K562 (cell line): Measurements from ENCODE around the gene TNNI2. TPM values are rescaled to one million over a fixed set of nuclear protein-coding genes. Genes with fewer than 3 reads are reported as not detected.

Experiments
- ADNP ChIP-seq: fragments of 200-800 bp; sonication (Bioruptor generic); IDR thresholded peaks from 2 replicates; pipeline ENCODE4 v1.6.1; 2016; ENCODE audit warnings: missing genetic modification characterization, missing compliant biosample characterization
- ARID3A ChIP-seq: IDR thresholded peaks from 2 replicates; pipeline ENCODE4 v1.6.1; 2012; ENCODE audit warnings: low read depth, low read length, improper control_type of control experiment, borderline replicate concordance
- BCOR ChIP-seq: fragments of 450-650 bp; IDR thresholded peaks from 2 replicates; pipeline ENCODE4 v1.6.1; 2016
- CC2D1A ChIP-seq: fragments of 450-650 bp; IDR thresholded peaks from 2 replicates; pipeline ENCODE4 v1.6.1; 2017; ENCODE audit warnings: mild to moderate bottlenecking
- CSDE1 ChIP-seq, 2 experiments: fragments of 450-650 bp; IDR thresholded peaks; 2 replicates each; pipeline ENCODE4 v1.6.1; 2016; ENCODE audit warnings: mild to moderate bottlenecking in 1 of 2
- ELF4 ChIP-seq: fragments of 450-650 bp; formaldehyde crosslinking; IDR thresholded peaks from 2 replicates; pipeline ENCODE4 v1.4.0; 2022; ENCODE audit warnings: missing genetic modification characterization
- FOXK2 ChIP-seq, 2 experiments: fragments of 450-650 bp; IDR thresholded peaks in 1 of 2; conservative IDR thresholded peaks in 1 of 2; 2 replicates each; pipeline ENCODE4 v1.6.1; 2016; ENCODE audit warnings: low read depth in 2 of 2, mild to moderate bottlenecking in 1 of 2
- HDGF ChIP-seq: fragments of 450-650 bp; IDR thresholded peaks from 2 replicates; pipeline ENCODE4 v1.6.1; 2016
- KLF10 ChIP-seq: fragments of 250-450 bp; sonication (Bioruptor Pico); IDR thresholded peaks from 2 replicates; pipeline ENCODE4 v1.6.1; 2021; ENCODE audit warnings: matching md5 sums
- NFRKB ChIP-seq: fragments of 450-650 bp; IDR thresholded peaks from 2 replicates; pipeline ENCODE4 v1.6.1; 2016; ENCODE audit warnings: low read depth
- PHF20 ChIP-seq: fragments of 450-650 bp; IDR thresholded peaks from 2 replicates; pipeline ENCODE4 v1.6.1; 2018; ENCODE audit not compliant: partially characterized antibody
- PML ChIP-seq: IDR thresholded peaks from 2 replicates; pipeline ENCODE4 v1.6.1; 2012; ENCODE audit warnings: low read length, inconsistent platforms
- RNF2 ChIP-seq: sonication (generic); IDR thresholded peaks from 2 replicates; pipeline ENCODE4 v1.6.1; 2016
- SUPT5H ChIP-seq: fragments of 450-650 bp; IDR thresholded peaks from 2 replicates; pipeline ENCODE4 v1.6.1; 2016
- TEAD2 ChIP-seq: fragments of 450-650 bp; IDR thresholded peaks from 2 replicates; pipeline ENCODE4 v1.6.1; 2016; ENCODE audit warnings: missing genetic modification characterization, control low read depth, missing compliant biosample characterization
- THRAP3 ChIP-seq: fragments of 450-650 bp; IDR thresholded peaks from 2 replicates; pipeline ENCODE4 v1.6.1; 2016; ENCODE audit warnings: mild to moderate bottlenecking, inconsistent platforms, borderline replicate concordance
- TOE1 ChIP-seq, 2 experiments: fragments of 450-650 bp in 1 of 2; sonication (generic) in 1 of 2; formaldehyde crosslinking in 1 of 2; IDR thresholded peaks; 2 replicates each; pipeline versions ENCODE4 v1.7.1 to v1.8.0; 2016 to 2022; ENCODE audit warnings: borderline replicate concordance in 2 of 2, mild to moderate bottlenecking in 2 of 2, antibody characterized with exemption in 1 of 2, inconsistent platforms in 1 of 2, low read depth in 1 of 2, missing genetic modification reagents in 1 of 2, moderate library complexity in 1 of 2
- ZFP36 ChIP-seq: fragments of 150-350 bp; IDR thresholded peaks from 2 replicates; pipeline ENCODE4 v1.6.1; 2018; ENCODE audit warnings: low read length, low read depth; ENCODE audit not compliant: partially characterized antibody
- polyA plus RNA-seq, 8 experiments: library from polyadenylated mRNA; depleted of rRNA in 4 of 8; stranded (reverse) in 5 of 8; unstranded in 3 of 8; fragments of >200 nt; fragmentation: Nextera tagmentation in 2 of 8; fragmentation: Illumina TruSeq in 1 of 8; extraction: Ambion mirVana in 2 of 8; extraction: Trizol in 1 of 8; gene quantifications; 2 replicates each; pipeline versions ENCODE4 v1.2.1 to v1.2.3, GENCODE V29; 2011 to 2014; ENCODE audit warnings: inconsistent platforms in 1 of 8, missing spikeins in 1 of 8
- total RNA-seq, 7 experiments: library from RNA; depleted of rRNA in 6 of 7; stranded (reverse); fragments of >200 nt in 6 of 7; fragmentation: Illumina TruSeq in 2 of 7; extraction: Trizol in 2 of 7; gene quantifications; 2 replicates each; pipeline versions ENCODE4 v1.2.1 to v1.2.3, GENCODE V29; 2011 to 2021; ENCODE audit warnings: low replicate concordance in 1 of 7

The TNNI2 gene
- total and polyA plus RNA-seq, 9 of the 15 experiments (the other 6 are each of a cell fraction or from before 2014, with no cell fraction given), result not detected

DNA sequence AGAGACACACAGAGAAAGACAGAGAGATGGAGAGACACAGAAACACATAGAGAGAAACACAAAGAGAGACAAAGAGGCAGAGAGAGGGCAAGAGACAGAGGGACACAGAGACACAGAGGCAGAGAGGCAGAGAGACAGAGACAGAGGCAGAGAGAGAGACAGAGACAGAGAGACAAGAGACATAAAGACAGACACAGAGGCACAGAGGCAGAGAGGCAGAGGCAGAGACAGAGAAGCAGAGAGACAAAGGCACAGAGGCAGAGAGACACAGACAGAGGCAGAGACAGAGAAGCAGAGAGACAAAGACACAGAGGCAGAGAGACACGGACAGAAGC is 6.3 kb downstream of the TNNI2 start (continued):
- TF ChIP-seq ADNP (tag), result peak; percentile 28; the same call in 1 of the 2 replicates
- TF ChIP-seq CC2D1A, result 0 out of 2 replicates have a peak, but pooled peaks have one; percentile 63
- TF ChIP-seq KLF10 (CRISPR knock-in tag), result no peak
- TF ChIP-seq BCOR, result peak; percentile 1; the same call in 1 of the 2 replicates
- TF ChIP-seq ZFP36, result peak; percentile 1
- TF ChIP-seq NFRKB, result 0 out of 2 replicates have a peak, but pooled peaks have one; percentile 15
- TF ChIP-seq FOXK2 (conservative IDR thresholded peaks at IDR 0.05 in 1 of 2, IDR thresholded peaks at IDR 0.05 in 1 of 2; ENCODE audit: low read depth in 2 of 2), result 0 out of 4 replicates have a peak, but pooled peaks of 1 of the 2 experiments have one; percentile 1
- 0 out of 2 replicates have a peak, but pooled peaks have one; percentile 15 for TF ChIP-seq HDGF
- 0 out of 2 replicates have a peak, but pooled peaks have one; percentile 8 for TF ChIP-seq THRAP3
- TF ChIP-seq TEAD2 (tag), result no peak
- 0 out of 4 replicates have a peak, but pooled peaks of 1 of the 2 experiments have one; percentile 64 for TF ChIP-seq CSDE1 (IDR thresholded peaks at IDR 0.05)
- no peak for TF ChIP-seq PML
- TF ChIP-seq PHF20, result peak; percentile 8
- TF ChIP-seq ARID3A, result no peak
- no peak for TF ChIP-seq RNF2
- 0 out of 2 replicates have a peak, but pooled peaks have one; percentile 8 for TF ChIP-seq SUPT5H
- 0 out of 2 replicates have a peak, but pooled peaks have one; percentile 0 for TF ChIP-seq ELF4 (CRISPR knock-in tag)
- 0 out of 2 replicates have a peak, but pooled peaks have one; percentile 8 for TF ChIP-seq TOE1 (IDR thresholded peaks at IDR 0.05; ENCODE audit: borderline replicate concordance)
- no peak for TF ChIP-seq TOE1 (CRISPR knock-in tag; IDR thresholded peaks at IDR 0.05; ENCODE audit: borderline replicate concordance, low read depth)
